ENCODE measurements around the gene CRYBB3.
"Not testable (repeated sequence)": the region's sequence is repeated elsewhere in the genome, so short reads cannot be mapped to it uniquely, and the experiment has no call there.

CRYBB3 gene

GRCh38 chr22:25219211-25219689 is 19.6 kb downstream of the CRYBB3 start, which contains the start of gene CRYBB2:
Gene CRYBB2 (plus strand): TSS chr22:25219639. CDS start chr22:25221430, 1,791 bp downstream.
- Histone ChIP-seq H3K9ac (ENCODE audit: low read length in 5 of 5) (no peak within 1 kb of the TSS), H3K36me3 (ENCODE audit: control insufficient read depth in 5 of 5, insufficient read depth in 5 of 5, low read length in 5 of 5) (no peaks in the 10 kb centered on the region), H3K9me3 (ENCODE audit: control insufficient read depth in 5 of 5, low read length in 5 of 5) (no peaks in the 10 kb centered on the region), H3K27me3 (ENCODE audit: control insufficient read depth in 5 of 5, insufficient read depth in 4 of 5, low read length in 5 of 5) (peaks cover under 1 to 16% (median 5%) of the 10 kb centered on the region in 5 donors), H3K4me1 (ENCODE audit: control insufficient read depth in 5 of 5, insufficient read depth in 5 of 5, low read length in 5 of 5) (no peaks in the 10 kb centered on the region), H3K27ac (ENCODE audit: low read depth, low read length) (no peak within 1 kb of the TSS), H3K4me3 (ENCODE audit: low read depth in 1 of 5, low read length in 5 of 5) (no peak within 1 kb of the TSS)

GRCh38 chr22:25219948-25220442 is 20.3 kb downstream of the CRYBB3 start:
- Histone ChIP-seq H3K4me3 (ENCODE audit: low read depth in 1 of 5, low read length in 5 of 5) (no peak overlapping the region), H3K27ac (ENCODE audit: low read depth, low read length) (no peak overlapping the region), H3K9ac (ENCODE audit: low read length in 5 of 5) (no peak overlapping the region), H3K4me1 (ENCODE audit: control insufficient read depth in 5 of 5, insufficient read depth in 5 of 5, low read length in 5 of 5) (no peaks in the 10 kb centered on the region), H3K9me3 (ENCODE audit: control insufficient read depth in 5 of 5, low read length in 5 of 5) (no peaks in the 10 kb centered on the region), H3K36me3 (ENCODE audit: control insufficient read depth in 5 of 5, insufficient read depth in 5 of 5, low read length in 5 of 5) (no peaks in the 10 kb centered on the region), H3K27me3 (ENCODE audit: control insufficient read depth in 5 of 5, insufficient read depth in 4 of 5, low read length in 5 of 5) (peaks cover 4 to 16% (median 7%) of the 10 kb centered on the region in 5 donors)

- H3K27me3 ChIP-seq (ENCODE audit: control insufficient read depth in 5 of 5, insufficient read depth in 4 of 5, low read length in 5 of 5) = peaks cover 4 to 20% (median 15%) of the 10 kb centered on the region in 5 donors
- H3K9me3 ChIP-seq (ENCODE audit: control insufficient read depth in 5 of 5, low read length in 5 of 5) = no peaks in the 10 kb centered on the region
- no peak overlapping the region for H3K4me3 ChIP-seq (ENCODE audit: low read depth in 1 of 5, low read length in 5 of 5)
- H3K27ac ChIP-seq (ENCODE audit: low read depth, low read length) = no peak overlapping the region
- H3K9ac ChIP-seq (ENCODE audit: low read length in 5 of 5) = no peak overlapping the region
- H3K36me3 ChIP-seq (ENCODE audit: control insufficient read depth in 5 of 5, insufficient read depth in 5 of 5, low read length in 5 of 5) = no peaks in the 10 kb centered on the region
- no peaks in the 10 kb centered on the region for H3K4me1 ChIP-seq (ENCODE audit: control insufficient read depth in 5 of 5, insufficient read depth in 5 of 5, low read length in 5 of 5)
Measured at GRCh38 chr22:25221790-25222189, 22.1 kb downstream of the CRYBB3 start.

GRCh38 chr22:25223269-25223850 is 23.7 kb downstream of the CRYBB3 start:
- Histone ChIP-seq H3K27ac (ENCODE audit: low read depth, low read length) (no peak overlapping the region), H3K9me3 (ENCODE audit: control insufficient read depth in 5 of 5, low read length in 5 of 5) (no peaks in the 10 kb centered on the region), H3K36me3 (ENCODE audit: control insufficient read depth in 5 of 5, insufficient read depth in 5 of 5, low read length in 5 of 5) (no peaks in the 10 kb centered on the region), H3K27me3 (ENCODE audit: control insufficient read depth in 5 of 5, insufficient read depth in 4 of 5, low read length in 5 of 5) (peaks cover 4 to 20% (median 15%) of the 10 kb centered on the region in 5 donors), H3K9ac (ENCODE audit: low read length in 5 of 5) (no peak overlapping the region), H3K4me3 (ENCODE audit: low read depth in 1 of 5, low read length in 5 of 5) (no peak overlapping the region), H3K4me1 (ENCODE audit: control insufficient read depth in 5 of 5, insufficient read depth in 5 of 5, low read length in 5 of 5) (no peaks in the 10 kb centered on the region)

- Histone ChIP-seq H3K27me3 (ENCODE audit: control insufficient read depth in 5 of 5, insufficient read depth in 4 of 5, low read length in 5 of 5) (peaks cover 2 to 15% (median 4%) of the 10 kb centered on the region in 5 donors), H3K36me3 (ENCODE audit: control insufficient read depth in 5 of 5, insufficient read depth in 5 of 5, low read length in 5 of 5) (no peaks in the 10 kb centered on the region), H3K4me1 (ENCODE audit: control insufficient read depth in 5 of 5, insufficient read depth in 5 of 5, low read length in 5 of 5) (no peaks in the 10 kb centered on the region), H3K27ac (ENCODE audit: low read depth, low read length) (no peak overlapping the region), H3K4me3 (ENCODE audit: low read depth in 1 of 5, low read length in 5 of 5) (no peak overlapping the region), H3K9me3 (ENCODE audit: control insufficient read depth in 5 of 5, low read length in 5 of 5) (no peaks in the 10 kb centered on the region), H3K9ac (ENCODE audit: low read length in 5 of 5) (no peak overlapping the region)
Measured at GRCh38 chr22:25228822-25229221, 29.2 kb downstream of the CRYBB3 start.

- H3K36me3 ChIP-seq (ENCODE audit: control insufficient read depth in 5 of 5, insufficient read depth in 5 of 5, low read length in 5 of 5); H3K27ac ChIP-seq (ENCODE audit: low read depth, low read length); H3K9me3 ChIP-seq (ENCODE audit: control insufficient read depth in 5 of 5, low read length in 5 of 5); H3K9ac ChIP-seq (ENCODE audit: low read length in 5 of 5); H3K4me1 ChIP-seq (ENCODE audit: control insufficient read depth in 5 of 5, insufficient read depth in 5 of 5, low read length in 5 of 5); H3K27me3 ChIP-seq (ENCODE audit: control insufficient read depth in 5 of 5, insufficient read depth in 4 of 5, low read length in 5 of 5); H3K4me3 ChIP-seq (ENCODE audit: low read depth in 1 of 5, low read length in 5 of 5): not testable (repeated sequence)
Measured at GRCh38 chr22:25230760-25231159, 31.1 kb downstream of the CRYBB3 start.

- Histone ChIP-seq H3K9ac (ENCODE audit: low read length in 5 of 5) (no peak overlapping the region), H3K27me3 (ENCODE audit: control insufficient read depth in 5 of 5, insufficient read depth in 4 of 5, low read length in 5 of 5) (peaks cover 2 to 14% (median 10%) of the 10 kb centered on the region in 5 donors), H3K9me3 (ENCODE audit: control insufficient read depth in 5 of 5, low read length in 5 of 5) (no peaks in the 10 kb centered on the region), H3K27ac (ENCODE audit: low read depth, low read length) (no peak overlapping the region), H3K4me1 (ENCODE audit: control insufficient read depth in 5 of 5, insufficient read depth in 5 of 5, low read length in 5 of 5) (peaks cover 0 to 6% (median 5%) of the 10 kb centered on the region in 5 donors), H3K4me3 (ENCODE audit: low read depth in 1 of 5, low read length in 5 of 5) (no peak overlapping the region), H3K36me3 (ENCODE audit: control insufficient read depth in 5 of 5, insufficient read depth in 5 of 5, low read length in 5 of 5) (no peaks in the 10 kb centered on the region)
Measured at GRCh38 chr22:25232301-25232700, 32.6 kb downstream of the CRYBB3 start.

- H3K9me3 ChIP-seq (ENCODE audit: control insufficient read depth in 5 of 5, low read length in 5 of 5); H3K4me3 ChIP-seq (ENCODE audit: low read depth in 1 of 5, low read length in 5 of 5); H3K36me3 ChIP-seq (ENCODE audit: control insufficient read depth in 5 of 5, insufficient read depth in 5 of 5, low read length in 5 of 5); H3K27ac ChIP-seq (ENCODE audit: low read depth, low read length); H3K9ac ChIP-seq (ENCODE audit: low read length in 5 of 5); H3K4me1 ChIP-seq (ENCODE audit: control insufficient read depth in 5 of 5, insufficient read depth in 5 of 5, low read length in 5 of 5): not testable (repeated sequence)
- H3K27me3 ChIP-seq (ENCODE audit: control insufficient read depth in 5 of 5, insufficient read depth in 4 of 5, low read length in 5 of 5) = peaks cover 6 to 18% (median 11%) of the 10 kb centered on the region in 5 donors
Measured at GRCh38 chr22:25233706-25234105, 34.0 kb downstream of the CRYBB3 start.

- no peak overlapping the region for H3K9ac ChIP-seq (ENCODE audit: low read length in 5 of 5)
- peaks cover 6 to 18% (median 11%) of the 10 kb centered on the region in 5 donors for H3K27me3 ChIP-seq (ENCODE audit: control insufficient read depth in 5 of 5, insufficient read depth in 4 of 5, low read length in 5 of 5)
Measured at GRCh38 chr22:25235547-25236290, 36.1 kb downstream of the CRYBB3 start.

GRCh38 chr22:25236417-25236816 is 36.8 kb downstream of the CRYBB3 start:
- Histone ChIP-seq H3K9me3 (ENCODE audit: control insufficient read depth in 5 of 5, low read length in 5 of 5) (no peaks in the 10 kb centered on the region), H3K27ac (ENCODE audit: low read depth, low read length) (no peak overlapping the region), H3K36me3 (ENCODE audit: control insufficient read depth in 5 of 5, insufficient read depth in 5 of 5, low read length in 5 of 5) (no peaks in the 10 kb centered on the region), H3K4me3 (ENCODE audit: low read depth in 1 of 5, low read length in 5 of 5) (no peak overlapping the region), H3K4me1 (ENCODE audit: control insufficient read depth in 5 of 5, insufficient read depth in 5 of 5, low read length in 5 of 5) (peaks cover 0 to 6% (median 5%) of the 10 kb centered on the region in 5 donors), H3K9ac (ENCODE audit: low read length in 5 of 5) (no peak overlapping the region), H3K27me3 (ENCODE audit: control insufficient read depth in 5 of 5, insufficient read depth in 4 of 5, low read length in 5 of 5) (peaks cover 6 to 17% (median 11%) of the 10 kb centered on the region in 5 donors)

More at GRCh38 chr22:25235547-25236290, 36.1 kb downstream of the CRYBB3 start:
- H3K4me1 ChIP-seq (ENCODE audit: control insufficient read depth in 5 of 5, insufficient read depth in 5 of 5, low read length in 5 of 5) = peaks cover 0 to 6% (median 5%) of the 10 kb centered on the region in 5 donors
- no peak overlapping the region for H3K27ac ChIP-seq (ENCODE audit: low read depth, low read length)
- no peaks in the 10 kb centered on the region for H3K36me3 ChIP-seq (ENCODE audit: control insufficient read depth in 5 of 5, insufficient read depth in 5 of 5, low read length in 5 of 5)
- no peaks in the 10 kb centered on the region for H3K9me3 ChIP-seq (ENCODE audit: control insufficient read depth in 5 of 5, low read length in 5 of 5)
- H3K4me3 ChIP-seq (ENCODE audit: low read depth in 1 of 5, low read length in 5 of 5) = peak overlapping the region in 1 of 5 donors; percentile 17
